ENCODE measurements around the gene RAB41.
"Not testable (repeated sequence)": the region's sequence is repeated elsewhere in the genome, so short reads cannot be mapped to it uniquely, and the experiment has no call there.

Gene RAB41

GRCh38 chrX:70281951-70282350, at the start of gene RAB41:
Gene RAB41, plus strand, starts transcription at chrX:70282172. Its CDS starts 46 bp downstream, at chrX:70282218.
- no peak for DNase-seq (ENCODE audit: low spot score)

- no peak for DNase-seq (ENCODE audit: low spot score)
These were observed 47.6 kb upstream of the RAB41 start, which contains the start of gene AWAT1 for GRCh38 chrX:70234355-70234754. Gene AWAT1, plus strand, starts transcription at chrX:70234655. Its CDS starts 41 bp downstream, at chrX:70234696.

GRCh38 chrX:70240751-70241150, 41.2 kb upstream of the RAB41 start:
- no peak for DNase-seq (ENCODE audit: low spot score)

GRCh38 chrX:70241501-70241900, 40.5 kb upstream of the RAB41 start:
- no peak for DNase-seq (ENCODE audit: low spot score)

- DNase-seq (ENCODE audit: low spot score) = not testable (repeated sequence)
These were observed 38.4 kb upstream of the RAB41 start for GRCh38 chrX:70243601-70244000.

- no peak for DNase-seq (ENCODE audit: low spot score)
These were observed 37.1 kb upstream of the RAB41 start for GRCh38 chrX:70244881-70245280.

GRCh38 chrX:70247252-70247651, 34.7 kb upstream of the RAB41 start:
- DNase-seq (ENCODE audit: low spot score) = no peak

- DNase-seq (ENCODE audit: low spot score) = no peak
These were observed 29.5 kb upstream of the RAB41 start for GRCh38 chrX:70252491-70252890.

GRCh38 chrX:70253377-70254062, 28.5 kb upstream of the RAB41 start:
- no peak for DNase-seq (ENCODE audit: low spot score)

GRCh38 chrX:70254063-70254400, 27.9 kb upstream of the RAB41 start:
- no peak for DNase-seq (ENCODE audit: low spot score)

GRCh38 chrX:70254909-70255308, 27.1 kb upstream of the RAB41 start:
- no peak for DNase-seq (ENCODE audit: low spot score)

GRCh38 chrX:70255452-70255851, 26.5 kb upstream of the RAB41 start:
- DNase-seq (ENCODE audit: low spot score) = no peak

- DNase-seq (ENCODE audit: low spot score) = no peak
These were observed 24.3 kb upstream of the RAB41 start for GRCh38 chrX:70257423-70258288.

- no peak for DNase-seq (ENCODE audit: low spot score)
These were observed 21.9 kb upstream of the RAB41 start, which contains the start of gene P2RY4 for GRCh38 chrX:70260104-70260503. Gene P2RY4, minus strand, starts transcription at chrX:70260204. Its CDS starts 580 bp downstream, at chrX:70259624.

GRCh38 chrX:70262952-70263567, 18.9 kb upstream of the RAB41 start:
- DNase-seq (ENCODE audit: low spot score) = peak; percentile 65

GRCh38 chrX:70264784-70265183, 17.2 kb upstream of the RAB41 start:
- no peak for DNase-seq (ENCODE audit: low spot score)

- DNase-seq (ENCODE audit: low spot score) = peak; percentile 49
These were observed 13.9 kb upstream of the RAB41 start, which contains the start of gene ARR3 for GRCh38 chrX:70268034-70268433. Gene ARR3, plus strand, starts transcription at chrX:70268334. Its CDS starts 1,052 bp downstream, at chrX:70269386.

- not testable (repeated sequence) for DNase-seq (ENCODE audit: low spot score)
These were observed 7.9 kb upstream of the RAB41 start for GRCh38 chrX:70274029-70274428.

GRCh38 chrX:70279081-70279480, 2.9 kb upstream of the RAB41 start:
- no peak for DNase-seq (ENCODE audit: low spot score)

- DNase-seq (ENCODE audit: low spot score) = no peak
These were observed 1.4 kb upstream of the RAB41 start for GRCh38 chrX:70280573-70280972.

GRCh38 chrX:70289168-70289792, 7.3 kb downstream of the RAB41 start:
- no peak for DNase-seq (ENCODE audit: low spot score)
